Panc1 (cell line): ENCODE measurements around the gene ABHD2. TPM values are rescaled to one million over a fixed set of nuclear protein-coding genes. Genes with fewer than 3 reads are reported as not detected.

ENCODE experiments used
- ATAC-seq: fragments of 200-7000 bp; cut with Tn5 transposase; 2 replicates; pipeline ENCODE4 v1.9.1; 2020; ENCODE audit warnings: mild to moderate bottlenecking, moderate library complexity
- BruUV-seq: library from RNA; stranded (reverse); fragments of 400-500 nt; replicated peaks from 2 replicates; lab custom pipeline; 2021; lab: Mats Ljungman, UMichigan
- CTCF ChIA-PET: fragments of 300-600 bp; sonication (Branson Sonifier 250); formaldehyde crosslinking; loops from one replicate; lab custom pipeline; 2022; ENCODE audit warnings: antibody characterized with exemption; lab: Charles Lee
- POLR2A ChIA-PET: fragments of 300-600 bp; sonication (Branson Sonifier 250); formaldehyde crosslinking; loops from one replicate; lab custom pipeline; 2022; ENCODE audit warnings: antibody characterized with exemption; lab: Charles Lee
- DNase-seq: peaks from one replicate; pipeline ENCODE4 v3.0.0-alpha.2; 2010; ENCODE audit warnings: low read depth, low spot score
- H3K27ac ChIP-seq: 2 replicates; pipeline ENCODE4 v1.5.1; 2011; ENCODE audit warnings: mild to moderate bottlenecking, low read length, inconsistent platforms
- H3K27me3 ChIP-seq: fragments of 200-500 bp; sonication (Bioruptor generic); 2 replicates; pipeline ENCODE4 v1.6.0; 2014; ENCODE audit warnings: low read length, inconsistent platforms; ENCODE audit not compliant: control insufficient read depth, insufficient read depth
- H3K36me3 ChIP-seq: fragments of 200-500 bp; sonication (Bioruptor generic); 2 replicates; pipeline ENCODE4 v1.5.1; 2014; ENCODE audit warnings: inconsistent platforms, mild to moderate bottlenecking, low read length, moderate library complexity; ENCODE audit not compliant: control insufficient read depth, insufficient read depth
- H3K4me1 ChIP-seq: 2 replicates; pipeline ENCODE4 v1.5.1; 2011; ENCODE audit warnings: inconsistent platforms, mild to moderate bottlenecking, low read length, moderate library complexity; ENCODE audit not compliant: control insufficient read depth, insufficient read depth
- H3K4me3 ChIP-seq, 2 experiments: 2 replicates each; pipeline ENCODE4 v1.5.1; 2011 to 2012; ENCODE audit warnings: low read depth in 2 of 2, low read length in 2 of 2, mild to moderate bottlenecking in 2 of 2, inconsistent platforms in 1 of 2, moderate library complexity in 1 of 2
- H3K9me3 ChIP-seq: fragments of 200-500 bp; sonication (Bioruptor generic); 2 replicates; pipeline ENCODE4 v1.5.1; 2014; ENCODE audit warnings: low read depth, mild to moderate bottlenecking, inconsistent platforms, low read length, moderate library complexity; ENCODE audit not compliant: control insufficient read depth, insufficient read depth
- POLR2AphosphoS5 ChIP-seq: IDR thresholded peaks from 2 replicates; pipeline ENCODE4 v1.6.1; 2012; ENCODE audit warnings: mild to moderate bottlenecking, low read depth, low read length, moderate library complexity
- SIN3A ChIP-seq: IDR thresholded peaks from 2 replicates; pipeline ENCODE4 v1.6.1; 2012; ENCODE audit warnings: low read depth, mild to moderate bottlenecking, low read length, moderate library complexity, borderline replicate concordance; ENCODE audit not compliant: insufficient read depth
- TCF7L2 ChIP-seq: IDR thresholded peaks from 2 replicates; pipeline ENCODE4 v1.6.1; 2011; ENCODE audit warnings: mild to moderate bottlenecking, low read depth, low read length, inconsistent platforms
- in situ Hi-C: cut with HindIII; loops from 2 replicates; pipeline ENCODE4 v1.10.0; 2016; ENCODE audit warnings: low sequenced_read_pairs, low pct_unique_long_range_greater_than_20kb
- intact Hi-C: fragments of 100-400 bp; cut with micrococcal nuclease; formaldehyde crosslinking; loops from one replicate; pipeline ENCODE4 v1.10.0; 2022; ENCODE audit not compliant: unreplicated experiment
- total RNA-seq: library from RNA; stranded (reverse); gene quantifications from one replicate; pipeline ENCODE4 v1.2.1, GENCODE V29; 2021; ENCODE audit not compliant: unreplicated experiment
- TF ChIP-seq, protein P1 (sequence below), 2 experiments: IDR thresholded peaks; 2 replicates each; pipeline ENCODE4 v1.6.1; 2011 to 2012; ENCODE audit warnings: low read depth in 2 of 2, control low read depth in 1 of 2, low read length in 1 of 2, mild to moderate bottlenecking in 1 of 2, moderate library complexity in 1 of 2; ENCODE audit not compliant: insufficient read depth in 1 of 2
- TF ChIP-seq, protein P2 (sequence below): fragments of 450-650 bp; IDR thresholded peaks from 2 replicates; pipeline ENCODE4 v1.5.1; 2017; ENCODE audit warnings: mild to moderate bottlenecking

Gene ABHD2
- total RNA-seq, 1 experiment from 2014 or later, result 95.0 TPM

DNA sequence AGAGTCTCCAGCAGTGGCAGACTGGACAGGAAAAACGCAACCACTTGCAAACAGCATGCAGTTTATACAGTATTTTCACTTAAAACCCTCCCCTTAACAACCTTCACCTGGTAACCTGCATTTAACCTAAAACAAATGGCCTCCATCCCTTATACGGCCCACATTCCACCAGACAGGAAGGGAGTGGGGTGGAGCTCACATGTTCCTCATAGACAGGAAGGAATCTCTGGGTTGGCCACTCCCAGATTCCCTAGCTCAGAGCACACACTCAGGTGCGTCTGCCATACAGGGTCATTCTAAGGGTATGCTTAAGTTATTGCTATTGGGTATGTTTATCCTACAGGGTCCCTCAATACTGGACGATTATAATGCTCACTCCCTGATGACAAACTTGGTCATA lies 16.8 kb upstream of the ABHD2 start:
- intact Hi-C loops (no loop called here), in situ Hi-C loops (no loop called here)
- Histone ChIP-seq H3K9me3 (peaks cover 12% of the 10 kb centered on the region; the same call in 1 of the 2 replicates), H3K4me3 (no peak overlapping the region), H3K27me3 (no peaks in the 10 kb centered on the region), H3K36me3 (no peaks in the 10 kb centered on the region), H3K27ac (no peak overlapping the region), H3K4me1 (no peaks in the 10 kb centered on the region)
- no TSS peak for BruUV-seq
- ChIA-PET POLR2A (interaction anchor here (1.2 kb wide), 1 partner anchor 20 kb away, joined by 4 read pairs; no protein-coding TSS in a partner anchor), CTCF (no interaction called here)
- DNase-seq, result no peak
- no peak for ATAC-seq
- TF ChIP-seq, protein P1, sequence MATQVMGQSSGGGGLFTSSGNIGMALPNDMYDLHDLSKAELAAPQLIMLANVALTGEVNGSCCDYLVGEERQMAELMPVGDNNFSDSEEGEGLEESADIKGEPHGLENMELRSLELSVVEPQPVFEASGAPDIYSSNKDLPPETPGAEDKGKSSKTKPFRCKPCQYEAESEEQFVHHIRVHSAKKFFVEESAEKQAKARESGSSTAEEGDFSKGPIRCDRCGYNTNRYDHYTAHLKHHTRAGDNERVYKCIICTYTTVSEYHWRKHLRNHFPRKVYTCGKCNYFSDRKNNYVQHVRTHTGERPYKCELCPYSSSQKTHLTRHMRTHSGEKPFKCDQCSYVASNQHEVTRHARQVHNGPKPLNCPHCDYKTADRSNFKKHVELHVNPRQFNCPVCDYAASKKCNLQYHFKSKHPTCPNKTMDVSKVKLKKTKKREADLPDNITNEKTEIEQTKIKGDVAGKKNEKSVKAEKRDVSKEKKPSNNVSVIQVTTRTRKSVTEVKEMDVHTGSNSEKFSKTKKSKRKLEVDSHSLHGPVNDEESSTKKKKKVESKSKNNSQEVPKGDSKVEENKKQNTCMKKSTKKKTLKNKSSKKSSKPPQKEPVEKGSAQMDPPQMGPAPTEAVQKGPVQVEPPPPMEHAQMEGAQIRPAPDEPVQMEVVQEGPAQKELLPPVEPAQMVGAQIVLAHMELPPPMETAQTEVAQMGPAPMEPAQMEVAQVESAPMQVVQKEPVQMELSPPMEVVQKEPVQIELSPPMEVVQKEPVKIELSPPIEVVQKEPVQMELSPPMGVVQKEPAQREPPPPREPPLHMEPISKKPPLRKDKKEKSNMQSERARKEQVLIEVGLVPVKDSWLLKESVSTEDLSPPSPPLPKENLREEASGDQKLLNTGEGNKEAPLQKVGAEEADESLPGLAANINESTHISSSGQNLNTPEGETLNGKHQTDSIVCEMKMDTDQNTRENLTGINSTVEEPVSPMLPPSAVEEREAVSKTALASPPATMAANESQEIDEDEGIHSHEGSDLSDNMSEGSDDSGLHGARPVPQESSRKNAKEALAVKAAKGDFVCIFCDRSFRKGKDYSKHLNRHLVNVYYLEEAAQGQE (IDR thresholded peaks at IDR 0.05; ENCODE audit: insufficient read depth in 1 of 2, low read depth in 2 of 2, low read length in 1 of 2), result no peak
- TF ChIP-seq, protein P2, sequence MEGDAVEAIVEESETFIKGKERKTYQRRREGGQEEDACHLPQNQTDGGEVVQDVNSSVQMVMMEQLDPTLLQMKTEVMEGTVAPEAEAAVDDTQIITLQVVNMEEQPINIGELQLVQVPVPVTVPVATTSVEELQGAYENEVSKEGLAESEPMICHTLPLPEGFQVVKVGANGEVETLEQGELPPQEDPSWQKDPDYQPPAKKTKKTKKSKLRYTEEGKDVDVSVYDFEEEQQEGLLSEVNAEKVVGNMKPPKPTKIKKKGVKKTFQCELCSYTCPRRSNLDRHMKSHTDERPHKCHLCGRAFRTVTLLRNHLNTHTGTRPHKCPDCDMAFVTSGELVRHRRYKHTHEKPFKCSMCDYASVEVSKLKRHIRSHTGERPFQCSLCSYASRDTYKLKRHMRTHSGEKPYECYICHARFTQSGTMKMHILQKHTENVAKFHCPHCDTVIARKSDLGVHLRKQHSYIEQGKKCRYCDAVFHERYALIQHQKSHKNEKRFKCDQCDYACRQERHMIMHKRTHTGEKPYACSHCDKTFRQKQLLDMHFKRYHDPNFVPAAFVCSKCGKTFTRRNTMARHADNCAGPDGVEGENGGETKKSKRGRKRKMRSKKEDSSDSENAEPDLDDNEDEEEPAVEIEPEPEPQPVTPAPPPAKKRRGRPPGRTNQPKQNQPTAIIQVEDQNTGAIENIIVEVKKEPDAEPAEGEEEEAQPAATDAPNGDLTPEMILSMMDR, result no peak
- TF ChIP-seq POLR2AphosphoS5, result no peak
- no peak for TF ChIP-seq TCF7L2
- TF ChIP-seq SIN3A, result no peak

DNA sequence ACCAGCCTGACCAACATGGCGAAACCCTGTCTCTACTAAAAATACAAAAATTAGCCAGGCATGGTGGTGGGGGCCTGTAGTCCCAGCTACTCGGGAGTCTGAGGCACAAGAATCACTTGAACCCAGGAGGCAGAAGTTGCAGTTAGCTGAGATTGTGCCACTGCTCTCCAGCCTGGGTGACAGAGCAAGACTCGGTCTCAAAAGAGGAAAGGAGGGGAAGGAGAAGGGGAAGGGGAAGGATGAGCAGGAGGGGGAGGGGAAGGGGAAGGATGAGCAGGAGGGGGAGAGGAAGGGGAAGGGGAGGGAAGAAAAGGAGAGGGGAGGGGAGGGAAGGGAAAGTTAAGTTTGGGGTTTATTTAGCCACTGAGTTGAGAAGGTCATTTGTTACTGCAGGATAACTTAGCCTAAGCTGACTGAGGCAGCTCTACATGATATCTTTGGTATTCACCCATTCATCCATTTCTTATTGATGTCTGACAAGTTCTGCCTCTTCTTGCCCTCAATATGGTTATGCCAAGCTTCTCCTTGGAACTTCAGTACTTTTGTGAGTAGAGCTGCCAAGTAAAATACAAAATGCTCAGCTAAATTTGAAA lies 15.9 kb upstream of the ABHD2 start:
- Histone ChIP-seq H3K27ac (no peak overlapping the region), H3K4me1 (no peaks in the 10 kb centered on the region), H3K9me3 (peaks cover 5% of the 10 kb centered on the region; the same call in 1 of the 2 replicates), H3K36me3 (no peaks in the 10 kb centered on the region), H3K27me3 (no peaks in the 10 kb centered on the region), H3K4me3 (no peak overlapping the region)
- DNase-seq, result no peak
- intact Hi-C loops, result no loop called here
- in situ Hi-C loops, result no loop called here
- ChIA-PET CTCF (no interaction called here), POLR2A (interaction anchor here (1.2 kb wide), 1 partner anchor 19 kb away, joined by 4 read pairs; no protein-coding TSS in a partner anchor)
- TF ChIP-seq, protein P2, result no peak
- no peak for TF ChIP-seq TCF7L2
- TF ChIP-seq SIN3A, result no peak
- TF ChIP-seq POLR2AphosphoS5, result no peak
- TF ChIP-seq, protein P1 (IDR thresholded peaks at IDR 0.05; ENCODE audit: insufficient read depth in 1 of 2, low read depth in 2 of 2, low read length in 1 of 2), result no peak
- BruUV-seq, result no TSS peak
- ATAC-seq, result no peak
